ENCODE data around the gene SLC24A3.

Gene SLC24A3

DNA sequence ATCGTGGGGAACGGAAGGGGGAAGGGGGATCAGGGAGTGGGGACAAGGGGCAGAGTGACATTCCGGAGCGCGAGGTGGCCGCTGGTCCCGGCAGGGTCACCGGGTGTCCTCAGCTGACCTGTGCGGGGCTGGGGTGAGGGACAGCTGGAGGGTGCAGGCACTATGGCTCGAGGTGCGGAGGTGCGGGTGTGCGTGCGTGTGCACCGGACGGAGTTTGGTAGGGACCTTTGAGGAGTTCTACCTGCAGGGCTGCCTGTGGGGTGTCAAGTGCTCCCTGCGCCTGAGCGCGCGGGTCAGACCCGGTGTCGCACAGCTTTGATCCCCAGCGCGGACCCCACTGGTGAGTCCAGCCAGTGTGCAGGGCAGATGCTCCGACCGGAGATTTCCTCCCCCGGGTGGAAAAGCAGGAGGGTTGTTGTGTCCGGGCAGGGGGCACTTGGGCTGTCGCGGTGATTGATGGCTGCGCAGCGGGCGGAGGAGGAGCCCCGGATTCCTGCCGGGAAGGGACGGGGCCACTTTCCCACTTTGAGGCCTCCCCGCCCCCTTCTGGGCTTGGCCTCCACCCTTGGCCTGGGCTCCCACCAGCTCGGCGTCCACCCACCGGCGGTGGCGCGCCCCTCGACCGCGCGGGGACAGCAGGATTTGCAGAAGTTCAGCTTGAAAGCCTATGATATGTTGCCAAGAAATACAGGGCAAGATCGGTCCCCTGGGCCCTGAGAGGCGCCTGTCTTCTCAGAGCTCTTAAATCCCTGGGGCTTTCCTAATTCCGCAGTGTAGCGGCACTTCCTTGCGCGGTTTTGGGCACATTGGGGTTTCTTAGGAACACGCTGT lies 546.3 kb downstream of the SLC24A3 start:
- POLR2A ChIA-PET: interaction anchor here (0.7 to 1.6 kb wide), 4 partner anchors 18 to 259 kb away, joined by 3 to 4 read pairs (median 3); partner anchors contain the start of gene NAA20
- TF ChIP-seq FOXM1 (IDR thresholded peaks at IDR 0.05; ENCODE audit: borderline replicate concordance) (no peak), CTBP1 (IDR thresholded peaks at IDR 0.05; ENCODE audit: borderline replicate concordance) (no peak), TARDBP (IDR thresholded peaks at IDR 0.05) (no peak), SP1 (IDR thresholded peaks at IDR 0.05) (no peak), FOXA1 (IDR thresholded peaks at IDR 0.05) (no peak), ARNT (IDR thresholded peaks at IDR 0.05) (no peak), ZNF384 (IDR thresholded peaks at IDR 0.05) (no peak), HDGF (IDR thresholded peaks at IDR 0.05; ENCODE audit: borderline replicate concordance) (no peak), NFRKB (IDR thresholded peaks at IDR 0.05) (no peak), L3MBTL2 (conservative IDR thresholded peaks at IDR 0.05) (peak; percentile 26), ELF4 (IDR thresholded peaks at IDR 0.05) (no peak), SUZ12 (IDR thresholded peaks at IDR 0.05) (no peak), FOXK2 (IDR thresholded peaks at IDR 0.05) (no peak)
- TF ChIP-seq, protein P1, sequence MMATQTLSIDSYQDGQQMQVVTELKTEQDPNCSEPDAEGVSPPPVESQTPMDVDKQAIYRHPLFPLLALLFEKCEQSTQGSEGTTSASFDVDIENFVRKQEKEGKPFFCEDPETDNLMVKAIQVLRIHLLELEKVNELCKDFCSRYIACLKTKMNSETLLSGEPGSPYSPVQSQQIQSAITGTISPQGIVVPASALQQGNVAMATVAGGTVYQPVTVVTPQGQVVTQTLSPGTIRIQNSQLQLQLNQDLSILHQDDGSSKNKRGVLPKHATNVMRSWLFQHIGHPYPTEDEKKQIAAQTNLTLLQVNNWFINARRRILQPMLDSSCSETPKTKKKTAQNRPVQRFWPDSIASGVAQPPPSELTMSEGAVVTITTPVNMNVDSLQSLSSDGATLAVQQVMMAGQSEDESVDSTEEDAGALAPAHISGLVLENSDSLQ (IDR thresholded peaks at IDR 0.05): peak; percentile 97
- CTCF ChIA-PET: no interaction called here
- peak; percentile 56 for DNase-seq (ENCODE audit: extremely low spot score)

DNA sequence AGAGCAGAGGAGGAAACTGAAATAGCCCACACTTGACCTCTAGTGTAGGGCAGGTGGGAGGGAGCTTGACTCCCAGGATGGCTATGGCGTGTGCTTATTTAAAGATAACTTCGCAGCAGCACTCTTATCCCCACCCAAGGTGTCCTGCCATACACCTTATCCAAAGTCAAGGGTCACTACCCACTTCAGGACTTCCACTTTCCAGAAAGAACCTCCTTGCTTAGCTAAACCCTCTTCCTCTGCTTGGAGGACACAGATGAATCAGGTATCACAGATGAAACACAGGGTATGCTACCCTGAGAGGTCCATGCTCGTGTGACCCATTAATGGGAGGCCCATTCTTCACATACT lies 547.9 kb downstream of the SLC24A3 start:
- ChIA-PET POLR2A (no interaction called here), CTCF (no interaction called here)
- TF ChIP-seq LEF1 (IDR thresholded peaks at IDR 0.05; ENCODE audit: borderline replicate concordance) (no peak), SP1 (IDR thresholded peaks at IDR 0.05) (no peak), NFRKB (IDR thresholded peaks at IDR 0.05) (no peak), L3MBTL2 (conservative IDR thresholded peaks at IDR 0.05) (no peak), HDGF (IDR thresholded peaks at IDR 0.05; ENCODE audit: borderline replicate concordance) (no peak), BHLHE40 (IDR thresholded peaks at IDR 0.05; ENCODE audit: borderline replicate concordance) (no peak), CTBP1 (IDR thresholded peaks at IDR 0.05; ENCODE audit: borderline replicate concordance) (no peak), ZNF384 (IDR thresholded peaks at IDR 0.05) (no peak), ELF4 (IDR thresholded peaks at IDR 0.05) (no peak), TARDBP (IDR thresholded peaks at IDR 0.05) (no peak)
- TF ChIP-seq, protein P1 (IDR thresholded peaks at IDR 0.05): no peak
- no peak for DNase-seq (ENCODE audit: extremely low spot score)

DNA sequence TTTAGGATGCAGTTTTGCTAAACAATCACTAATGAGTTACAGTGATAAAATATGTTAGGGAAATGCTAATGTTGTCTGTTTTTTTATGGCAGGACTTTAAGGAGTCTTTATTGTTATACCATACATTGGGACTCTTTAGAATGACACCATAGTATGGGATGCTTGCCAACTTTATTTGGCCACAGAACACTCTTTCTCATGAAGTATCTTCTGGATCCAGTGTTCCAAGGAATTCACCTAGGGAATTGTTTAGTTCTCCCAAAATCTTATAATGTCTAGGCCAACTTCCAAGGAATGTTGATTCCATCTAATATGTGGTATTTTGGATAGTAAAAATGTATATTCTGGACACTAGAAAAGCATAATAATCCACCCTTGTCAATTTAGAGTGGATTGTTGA lies 548.9 kb downstream of the SLC24A3 start:
- TF ChIP-seq NFRKB (IDR thresholded peaks at IDR 0.05) (no peak), LEF1 (IDR thresholded peaks at IDR 0.05; ENCODE audit: borderline replicate concordance) (no peak), ZNF384 (IDR thresholded peaks at IDR 0.05) (no peak), CTBP1 (IDR thresholded peaks at IDR 0.05; ENCODE audit: borderline replicate concordance) (no peak), ELF4 (IDR thresholded peaks at IDR 0.05) (no peak), ARNT (IDR thresholded peaks at IDR 0.05) (no peak), FOXA1 (IDR thresholded peaks at IDR 0.05) (no peak), FOXK2 (IDR thresholded peaks at IDR 0.05) (no peak), BHLHE40 (IDR thresholded peaks at IDR 0.05; ENCODE audit: borderline replicate concordance) (no peak), SUZ12 (IDR thresholded peaks at IDR 0.05) (no peak), HDGF (IDR thresholded peaks at IDR 0.05; ENCODE audit: borderline replicate concordance) (no peak), TARDBP (IDR thresholded peaks at IDR 0.05) (no peak), SP1 (IDR thresholded peaks at IDR 0.05) (no peak), L3MBTL2 (conservative IDR thresholded peaks at IDR 0.05) (no peak), FOXM1 (IDR thresholded peaks at IDR 0.05; ENCODE audit: borderline replicate concordance) (no peak)
- TF ChIP-seq, protein P1 (IDR thresholded peaks at IDR 0.05): no peak
- POLR2A ChIA-PET: no interaction called here
- CTCF ChIA-PET: no interaction called here
- DNase-seq (ENCODE audit: extremely low spot score): no peak

DNA sequence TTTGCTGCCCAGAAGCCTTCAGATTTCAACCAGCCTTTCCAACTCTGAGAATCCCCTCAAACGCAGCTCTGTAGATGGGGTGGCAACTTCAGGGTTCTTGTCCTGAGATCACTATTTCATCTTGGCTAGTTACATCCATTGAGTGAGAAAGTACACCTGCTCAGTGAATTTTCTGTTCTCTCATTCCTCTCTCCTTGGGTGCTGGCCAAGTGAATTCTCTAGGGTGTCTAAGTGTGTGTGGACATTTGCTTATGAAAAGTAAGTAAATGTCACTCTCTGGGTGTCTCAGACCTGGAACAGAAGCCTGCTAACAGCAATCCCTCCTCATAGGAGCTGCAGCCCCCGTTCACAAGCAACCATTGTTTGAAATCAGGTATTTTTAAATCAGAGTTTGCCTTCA lies 549.4 kb downstream of the SLC24A3 start:
- CTCF ChIA-PET: no interaction called here
- POLR2A ChIA-PET: no interaction called here
- no peak for TF ChIP-seq BHLHE40 (IDR thresholded peaks at IDR 0.05; ENCODE audit: borderline replicate concordance)
- no peak for TF ChIP-seq FOXM1 (IDR thresholded peaks at IDR 0.05; ENCODE audit: borderline replicate concordance)
- TF ChIP-seq HDGF (IDR thresholded peaks at IDR 0.05; ENCODE audit: borderline replicate concordance): no peak
- no peak for TF ChIP-seq LEF1 (IDR thresholded peaks at IDR 0.05; ENCODE audit: borderline replicate concordance)
- TF ChIP-seq ARNT (IDR thresholded peaks at IDR 0.05): no peak
- no peak for TF ChIP-seq SUZ12 (IDR thresholded peaks at IDR 0.05)
- TF ChIP-seq ELF4 (IDR thresholded peaks at IDR 0.05): no peak
- no peak for TF ChIP-seq CTBP1 (IDR thresholded peaks at IDR 0.05; ENCODE audit: borderline replicate concordance)
- TF ChIP-seq FOXK2 (IDR thresholded peaks at IDR 0.05): no peak
- TF ChIP-seq, protein P1 (IDR thresholded peaks at IDR 0.05): no peak
- no peak for TF ChIP-seq ZNF384 (IDR thresholded peaks at IDR 0.05)
- no peak for TF ChIP-seq FOXA1 (IDR thresholded peaks at IDR 0.05)
- TF ChIP-seq L3MBTL2 (conservative IDR thresholded peaks at IDR 0.05): no peak
- TF ChIP-seq SP1 (IDR thresholded peaks at IDR 0.05): no peak
- DNase-seq (ENCODE audit: extremely low spot score): no peak

DNA sequence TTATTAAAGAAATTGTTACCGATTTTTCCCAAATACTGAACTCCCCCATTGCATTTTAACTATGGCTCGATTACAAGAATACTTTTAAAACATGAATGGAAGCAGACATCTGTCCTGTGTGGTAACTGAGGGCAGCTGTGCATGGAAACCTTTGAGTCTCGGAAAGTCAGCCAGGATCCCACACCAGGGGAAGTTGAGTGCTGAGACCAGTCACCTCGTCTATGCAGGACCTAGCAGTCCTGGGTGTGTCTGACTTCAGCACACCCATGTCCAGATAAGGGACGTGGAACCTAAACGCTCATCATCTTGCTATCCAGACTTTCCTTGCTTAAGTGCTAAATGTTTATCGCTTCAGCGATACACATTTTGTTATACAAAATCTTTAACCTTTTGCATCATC lies 551.8 kb downstream of the SLC24A3 start:
- CTCF ChIA-PET: no interaction called here
- POLR2A ChIA-PET: no interaction called here
- no peak for DNase-seq (ENCODE audit: extremely low spot score)
- TF ChIP-seq L3MBTL2 (conservative IDR thresholded peaks at IDR 0.05) (no peak), HDGF (IDR thresholded peaks at IDR 0.05; ENCODE audit: borderline replicate concordance) (no peak), ELF4 (IDR thresholded peaks at IDR 0.05) (no peak), ARNT (IDR thresholded peaks at IDR 0.05) (no peak), FOXM1 (IDR thresholded peaks at IDR 0.05; ENCODE audit: borderline replicate concordance) (no peak), SUZ12 (IDR thresholded peaks at IDR 0.05) (no peak), CTBP1 (IDR thresholded peaks at IDR 0.05; ENCODE audit: borderline replicate concordance) (no peak), NFRKB (IDR thresholded peaks at IDR 0.05) (no peak), LEF1 (IDR thresholded peaks at IDR 0.05; ENCODE audit: borderline replicate concordance) (no peak), SP1 (IDR thresholded peaks at IDR 0.05) (no peak)
